Dendritic cell treated with granulocyte-macrophage colony-stimulating factor and Interleukin-4, amounts not matched to agents 40 ng/mL and 50 ng/mL, for 4 days (primary cell): ENCODE results near the gene SLC12A7.

ENCODE experiments used
- H3K27ac Mint-ChIP-seq: one replicate; pipeline ENCODE4 v1.8.0; 2022; ENCODE audit warnings: mild to moderate bottlenecking, mixed read lengths
- H3K27me3 Mint-ChIP-seq: one replicate; pipeline ENCODE4 v1.8.0; 2022; ENCODE audit warnings: mild to moderate bottlenecking, mixed read lengths
- H3K36me3 Mint-ChIP-seq: one replicate; pipeline ENCODE4 v1.8.0; 2022; ENCODE audit warnings: low read depth, mixed read lengths
- H3K4me1 Mint-ChIP-seq: one replicate; pipeline ENCODE4 v1.8.0; 2022; ENCODE audit warnings: low read depth, mixed read lengths
- H3K4me3 Mint-ChIP-seq: one replicate; pipeline ENCODE4 v1.8.0; 2022; ENCODE audit warnings: mild to moderate bottlenecking, moderate library complexity, mixed read lengths
- H3K9me3 Mint-ChIP-seq: one replicate; pipeline ENCODE4 v1.8.0; 2022; ENCODE audit warnings: mixed read lengths
- intact Hi-C: fragments of 100-400 bp; cut with micrococcal nuclease; formaldehyde crosslinking; loops from one replicate; pipeline ENCODE4 v1.15.0; 2022

SLC12A7 gene

GRCh38 chr5:1034986-1035385, 76.9 kb downstream of the SLC12A7 start:
- intact Hi-C loops, result no loop called here
- Mint-ChIP-seq H3K4me3 (no peak overlapping the region), H3K4me1 (no peaks in the 10 kb centered on the region), H3K9me3 (no peaks in the 10 kb centered on the region), H3K27me3 (peaks cover 2% of the 10 kb centered on the region), H3K36me3 (no peaks in the 10 kb centered on the region), H3K27ac (no peak overlapping the region)

- intact Hi-C loops, result no loop called here
- Mint-ChIP-seq H3K27me3 (peaks cover 2% of the 10 kb centered on the region), H3K27ac (no peak overlapping the region), H3K4me3 (no peak overlapping the region), H3K9me3 (no peaks in the 10 kb centered on the region), H3K36me3 (no peaks in the 10 kb centered on the region), H3K4me1 (no peaks in the 10 kb centered on the region)
Observed at GRCh38 chr5:1034421-1034905, 77.4 kb downstream of the SLC12A7 start.

- H3K27me3 Mint-ChIP-seq, result peaks cover 2% of the 10 kb centered on the region
- intact Hi-C loops, result no loop called here
- H3K9me3 Mint-ChIP-seq, result no peaks in the 10 kb centered on the region
- H3K4me3 Mint-ChIP-seq, result no peak overlapping the region
- no peaks in the 10 kb centered on the region for H3K36me3 Mint-ChIP-seq
- no peaks in the 10 kb centered on the region for H3K4me1 Mint-ChIP-seq
- no peak overlapping the region for H3K27ac Mint-ChIP-seq
Observed at GRCh38 chr5:1033606-1034420, 78.0 kb downstream of the SLC12A7 start.

GRCh38 chr5:1033178-1033577, 78.7 kb downstream of the SLC12A7 start:
- Mint-ChIP-seq H3K36me3 (no peaks in the 10 kb centered on the region), H3K27me3 (peaks cover 2% of the 10 kb centered on the region), H3K4me3 (no peak overlapping the region), H3K9me3 (no peaks in the 10 kb centered on the region), H3K27ac (no peak overlapping the region), H3K4me1 (no peaks in the 10 kb centered on the region)
- intact Hi-C loops, result no loop called here

GRCh38 chr5:1032551-1033027, 79.3 kb downstream of the SLC12A7 start:
- H3K9me3 Mint-ChIP-seq, result no peaks in the 10 kb centered on the region
- H3K36me3 Mint-ChIP-seq, result no peaks in the 10 kb centered on the region
- intact Hi-C loops, result no loop called here
- H3K27me3 Mint-ChIP-seq, result peaks cover 6% of the 10 kb centered on the region
- H3K4me1 Mint-ChIP-seq, result no peaks in the 10 kb centered on the region
- H3K4me3 Mint-ChIP-seq, result no peak overlapping the region
- no peak overlapping the region for H3K27ac Mint-ChIP-seq

- peaks cover 8% of the 10 kb centered on the region for H3K27me3 Mint-ChIP-seq
- H3K27ac Mint-ChIP-seq, result no peak overlapping the region
- no peak overlapping the region for H3K4me3 Mint-ChIP-seq
- no peaks in the 10 kb centered on the region for H3K36me3 Mint-ChIP-seq
- H3K9me3 Mint-ChIP-seq, result no peaks in the 10 kb centered on the region
- intact Hi-C loops, result no loop called here
- H3K4me1 Mint-ChIP-seq, result no peaks in the 10 kb centered on the region
Observed at GRCh38 chr5:1032011-1032410, 79.9 kb downstream of the SLC12A7 start.

- Mint-ChIP-seq H3K27me3 (peaks cover 9% of the 10 kb centered on the region), H3K4me1 (no peaks in the 10 kb centered on the region), H3K36me3 (no peaks in the 10 kb centered on the region), H3K4me3 (no peak overlapping the region), H3K9me3 (no peaks in the 10 kb centered on the region), H3K27ac (no peak overlapping the region)
- intact Hi-C loops, result no loop called here
Observed at GRCh38 chr5:1031306-1031959, 80.4 kb downstream of the SLC12A7 start.

- Mint-ChIP-seq H3K9me3 (no peaks in the 10 kb centered on the region), H3K27ac (no peak overlapping the region), H3K36me3 (no peaks in the 10 kb centered on the region), H3K4me1 (no peaks in the 10 kb centered on the region), H3K4me3 (no peak overlapping the region), H3K27me3 (peaks cover 12% of the 10 kb centered on the region)
- intact Hi-C loops, result no loop called here
Observed at GRCh38 chr5:1030801-1031271, 81.0 kb downstream of the SLC12A7 start.

GRCh38 chr5:1029945-1030625, 81.8 kb downstream of the SLC12A7 start:
- no peaks in the 10 kb centered on the region for H3K9me3 Mint-ChIP-seq
- H3K4me1 Mint-ChIP-seq, result no peaks in the 10 kb centered on the region
- H3K4me3 Mint-ChIP-seq, result no peak overlapping the region
- intact Hi-C loops, result no loop called here
- H3K27ac Mint-ChIP-seq, result no peak overlapping the region
- no peaks in the 10 kb centered on the region for H3K36me3 Mint-ChIP-seq
- H3K27me3 Mint-ChIP-seq, result peaks cover 12% of the 10 kb centered on the region

GRCh38 chr5:1029282-1029944, 82.5 kb downstream of the SLC12A7 start:
- intact Hi-C loops, result no loop called here
- no peaks in the 10 kb centered on the region for H3K36me3 Mint-ChIP-seq
- peaks cover 12% of the 10 kb centered on the region for H3K27me3 Mint-ChIP-seq
- H3K4me1 Mint-ChIP-seq, result no peaks in the 10 kb centered on the region
- no peaks in the 10 kb centered on the region for H3K9me3 Mint-ChIP-seq
- no peak overlapping the region for H3K4me3 Mint-ChIP-seq
- H3K27ac Mint-ChIP-seq, result no peak overlapping the region

GRCh38 chr5:1028481-1029281, 83.2 kb downstream of the SLC12A7 start:
- H3K4me3 Mint-ChIP-seq, result no peak overlapping the region
- H3K4me1 Mint-ChIP-seq, result no peaks in the 10 kb centered on the region
- H3K27ac Mint-ChIP-seq, result no peak overlapping the region
- peaks cover 12% of the 10 kb centered on the region for H3K27me3 Mint-ChIP-seq
- H3K36me3 Mint-ChIP-seq, result no peaks in the 10 kb centered on the region
- no peaks in the 10 kb centered on the region for H3K9me3 Mint-ChIP-seq
- intact Hi-C loops, result no loop called here

- intact Hi-C loops, result no loop called here
- Mint-ChIP-seq H3K36me3 (no peaks in the 10 kb centered on the region), H3K27ac (no peak overlapping the region), H3K9me3 (no peaks in the 10 kb centered on the region), H3K27me3 (peaks cover 12% of the 10 kb centered on the region), H3K4me1 (no peaks in the 10 kb centered on the region), H3K4me3 (no peak overlapping the region)
Observed at GRCh38 chr5:1027631-1028441, 84.0 kb downstream of the SLC12A7 start.
